Spleen (tissue), 7 donors: ENCODE results near the gene AKT1S1.

Experiments
- CTCF ChIP-seq, 11 experiments: fragments of 200-600 bp in 7 of 11; fragments of 450-650 bp in 4 of 11; sonication (generic) in 4 of 11; IDR thresholded peaks in 8 of 11; conservative IDR thresholded peaks in 3 of 11; 1 replicate in 7 of 11; 2 replicates in 4 of 11; pipeline versions ENCODE4 v1.4.0 to v1.8.0; 2016 to 2021; ENCODE audit warnings: antibody characterized with exemption in 11 of 11, inconsistent platforms in 4 of 11, mild to moderate bottlenecking in 1 of 11
- POLR2A ChIP-seq, 3 donors: fragments of 450-650 bp; IDR thresholded peaks; one replicate each; pipeline ENCODE4 v1.5.1; 2017; ENCODE audit warnings: antibody characterized with exemption in 3 of 3, mild to moderate bottlenecking in 1 of 3
- donor health status: DM: no; HTN: no; CAD: no; lungs with moderate emphysema.
- donor health status: DM: no; HTN: no; CAD: no.
- donor health status: DM: no; HTN: no; CAD: no.

GRCh38 chr19:49907745-49908446, 30.7 kb upstream of the AKT1S1 start:
- TF ChIP-seq CTCF (IDR thresholded peaks at IDR 0.05 in 8 of 11, conservative IDR thresholded peaks at IDR 0.05 in 3 of 11) (no peak), POLR2A (IDR thresholded peaks at IDR 0.05) (no peak)
